H1 (cell line): ENCODE results near the gene PRR20B. TPM values are rescaled to one million over a fixed set of nuclear protein-coding genes. Genes with fewer than 3 reads are reported as not detected.

Experiments used
- BCL11A ChIP-seq, 2 experiments: IDR thresholded peaks; one replicate each; pipeline ENCODE4 v1.6.1; 2011; ENCODE audit warnings: low read depth in 2 of 2, low read length in 2 of 2, mild to moderate bottlenecking in 2 of 2
- E2F6 ChIP-seq: IDR thresholded peaks from 2 replicates; pipeline ENCODE4 v1.6.1; 2012; ENCODE audit warnings: inconsistent platforms
- GTF2F1 ChIP-seq: IDR thresholded peaks from 2 replicates; pipeline ENCODE4 v1.6.1; 2012; ENCODE audit warnings: low read depth, low read length, improper control_type of control experiment, borderline replicate concordance
- POU5F1 ChIP-seq: IDR thresholded peaks from 2 replicates; pipeline ENCODE4 v1.6.1; 2011; ENCODE audit warnings: low read depth, mild to moderate bottlenecking, low read length, moderate library complexity
- SAP30 ChIP-seq: fragments of 300-600 bp; sonication (generic); IDR thresholded peaks from 2 replicates; pipeline ENCODE4 v1.7.1; 2012; ENCODE audit warnings: low read length, moderate library complexity, mild to moderate bottlenecking, inconsistent platforms; ENCODE audit not compliant: insufficient read depth, insufficient replicate concordance
- polyA plus RNA-seq, 7 experiments: library from polyadenylated mRNA; depleted of rRNA in 3 of 7; stranded (reverse) in 5 of 7; unstranded in 2 of 7; fragments of >200 nt in 5 of 7; fragments of 200-250 nt in 2 of 7; gene quantifications; 1 replicate in 5 of 7; 2 replicates in 1 of 7; 4 replicates in 1 of 7; pipeline versions ENCODE4 v1.2.1 to v1.2.3, GENCODE V29; 2011 to 2013; ENCODE audit warnings: missing spikeins in 2 of 7, mixed read lengths in 2 of 7
- total RNA-seq: library from RNA; stranded (reverse); fragmentation: NEBNext Ultra II Directional; extraction: Animal tissue kit (Norgen Biotek cat#: 25700); gene quantifications from 2 replicates; pipeline ENCODE4 v1.2.1, GENCODE V29; 2021
- TF ChIP-seq, protein P1 (sequence below): fragments of 300-600 bp; sonication (generic); IDR thresholded peaks from 2 replicates; pipeline ENCODE4 v1.7.1; 2012; ENCODE audit warnings: low read length, moderate library complexity, mild to moderate bottlenecking, inconsistent platforms; ENCODE audit not compliant: insufficient replicate concordance

PRR20B gene
- total and polyA plus RNA-seq, 2 of the 8 experiments (the other 6 are each of a cell fraction or from before 2014, with no cell fraction given): not detected

- TF ChIP-seq BCL11A (IDR thresholded peaks at IDR 0.05; ENCODE audit: low read depth in 2 of 2, low read length in 2 of 2) (no peak), SAP30 (no peak), GTF2F1 (no peak), POU5F1 (no peak), E2F6 (no peak)
- TF ChIP-seq, protein P1, sequence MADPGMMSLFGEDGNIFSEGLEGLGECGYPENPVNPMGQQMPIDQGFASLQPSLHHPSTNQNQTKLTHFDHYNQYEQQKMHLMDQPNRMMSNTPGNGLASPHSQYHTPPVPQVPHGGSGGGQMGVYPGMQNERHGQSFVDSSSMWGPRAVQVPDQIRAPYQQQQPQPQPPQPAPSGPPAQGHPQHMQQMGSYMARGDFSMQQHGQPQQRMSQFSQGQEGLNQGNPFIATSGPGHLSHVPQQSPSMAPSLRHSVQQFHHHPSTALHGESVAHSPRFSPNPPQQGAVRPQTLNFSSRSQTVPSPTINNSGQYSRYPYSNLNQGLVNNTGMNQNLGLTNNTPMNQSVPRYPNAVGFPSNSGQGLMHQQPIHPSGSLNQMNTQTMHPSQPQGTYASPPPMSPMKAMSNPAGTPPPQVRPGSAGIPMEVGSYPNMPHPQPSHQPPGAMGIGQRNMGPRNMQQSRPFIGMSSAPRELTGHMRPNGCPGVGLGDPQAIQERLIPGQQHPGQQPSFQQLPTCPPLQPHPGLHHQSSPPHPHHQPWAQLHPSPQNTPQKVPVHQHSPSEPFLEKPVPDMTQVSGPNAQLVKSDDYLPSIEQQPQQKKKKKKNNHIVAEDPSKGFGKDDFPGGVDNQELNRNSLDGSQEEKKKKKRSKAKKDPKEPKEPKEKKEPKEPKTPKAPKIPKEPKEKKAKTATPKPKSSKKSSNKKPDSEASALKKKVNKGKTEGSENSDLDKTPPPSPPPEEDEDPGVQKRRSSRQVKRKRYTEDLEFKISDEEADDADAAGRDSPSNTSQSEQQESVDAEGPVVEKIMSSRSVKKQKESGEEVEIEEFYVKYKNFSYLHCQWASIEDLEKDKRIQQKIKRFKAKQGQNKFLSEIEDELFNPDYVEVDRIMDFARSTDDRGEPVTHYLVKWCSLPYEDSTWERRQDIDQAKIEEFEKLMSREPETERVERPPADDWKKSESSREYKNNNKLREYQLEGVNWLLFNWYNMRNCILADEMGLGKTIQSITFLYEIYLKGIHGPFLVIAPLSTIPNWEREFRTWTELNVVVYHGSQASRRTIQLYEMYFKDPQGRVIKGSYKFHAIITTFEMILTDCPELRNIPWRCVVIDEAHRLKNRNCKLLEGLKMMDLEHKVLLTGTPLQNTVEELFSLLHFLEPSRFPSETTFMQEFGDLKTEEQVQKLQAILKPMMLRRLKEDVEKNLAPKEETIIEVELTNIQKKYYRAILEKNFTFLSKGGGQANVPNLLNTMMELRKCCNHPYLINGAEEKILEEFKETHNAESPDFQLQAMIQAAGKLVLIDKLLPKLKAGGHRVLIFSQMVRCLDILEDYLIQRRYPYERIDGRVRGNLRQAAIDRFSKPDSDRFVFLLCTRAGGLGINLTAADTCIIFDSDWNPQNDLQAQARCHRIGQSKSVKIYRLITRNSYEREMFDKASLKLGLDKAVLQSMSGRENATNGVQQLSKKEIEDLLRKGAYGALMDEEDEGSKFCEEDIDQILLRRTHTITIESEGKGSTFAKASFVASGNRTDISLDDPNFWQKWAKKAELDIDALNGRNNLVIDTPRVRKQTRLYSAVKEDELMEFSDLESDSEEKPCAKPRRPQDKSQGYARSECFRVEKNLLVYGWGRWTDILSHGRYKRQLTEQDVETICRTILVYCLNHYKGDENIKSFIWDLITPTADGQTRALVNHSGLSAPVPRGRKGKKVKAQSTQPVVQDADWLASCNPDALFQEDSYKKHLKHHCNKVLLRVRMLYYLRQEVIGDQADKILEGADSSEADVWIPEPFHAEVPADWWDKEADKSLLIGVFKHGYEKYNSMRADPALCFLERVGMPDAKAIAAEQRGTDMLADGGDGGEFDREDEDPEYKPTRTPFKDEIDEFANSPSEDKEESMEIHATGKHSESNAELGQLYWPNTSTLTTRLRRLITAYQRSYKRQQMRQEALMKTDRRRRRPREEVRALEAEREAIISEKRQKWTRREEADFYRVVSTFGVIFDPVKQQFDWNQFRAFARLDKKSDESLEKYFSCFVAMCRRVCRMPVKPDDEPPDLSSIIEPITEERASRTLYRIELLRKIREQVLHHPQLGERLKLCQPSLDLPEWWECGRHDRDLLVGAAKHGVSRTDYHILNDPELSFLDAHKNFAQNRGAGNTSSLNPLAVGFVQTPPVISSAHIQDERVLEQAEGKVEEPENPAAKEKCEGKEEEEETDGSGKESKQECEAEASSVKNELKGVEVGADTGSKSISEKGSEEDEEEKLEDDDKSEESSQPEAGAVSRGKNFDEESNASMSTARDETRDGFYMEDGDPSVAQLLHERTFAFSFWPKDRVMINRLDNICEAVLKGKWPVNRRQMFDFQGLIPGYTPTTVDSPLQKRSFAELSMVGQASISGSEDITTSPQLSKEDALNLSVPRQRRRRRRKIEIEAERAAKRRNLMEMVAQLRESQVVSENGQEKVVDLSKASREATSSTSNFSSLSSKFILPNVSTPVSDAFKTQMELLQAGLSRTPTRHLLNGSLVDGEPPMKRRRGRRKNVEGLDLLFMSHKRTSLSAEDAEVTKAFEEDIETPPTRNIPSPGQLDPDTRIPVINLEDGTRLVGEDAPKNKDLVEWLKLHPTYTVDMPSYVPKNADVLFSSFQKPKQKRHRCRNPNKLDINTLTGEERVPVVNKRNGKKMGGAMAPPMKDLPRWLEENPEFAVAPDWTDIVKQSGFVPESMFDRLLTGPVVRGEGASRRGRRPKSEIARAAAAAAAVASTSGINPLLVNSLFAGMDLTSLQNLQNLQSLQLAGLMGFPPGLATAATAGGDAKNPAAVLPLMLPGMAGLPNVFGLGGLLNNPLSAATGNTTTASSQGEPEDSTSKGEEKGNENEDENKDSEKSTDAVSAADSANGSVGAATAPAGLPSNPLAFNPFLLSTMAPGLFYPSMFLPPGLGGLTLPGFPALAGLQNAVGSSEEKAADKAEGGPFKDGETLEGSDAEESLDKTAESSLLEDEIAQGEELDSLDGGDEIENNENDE: no peak
Measured at GRCh38 chr13:57114945-57115344, 32.3 kb upstream of the PRR20B start (continued).
